NCI-H82 (cell line): ENCODE data around the gene LRPAP1.
A peak's percentile ranks its signal among the peaks of the same experiment; 100 is the strongest.

Experiments used
- DNase-seq: peaks from one replicate; lab custom pipeline; 2025; lab: John Stamatoyannopoulos, UW

The LRPAP1 gene

GRCh38 chr4:3485886-3486540 lies 46.2 kb downstream of the LRPAP1 start:
- no peak for DNase-seq

- DNase-seq = no peak
Observed at GRCh38 chr4:3485011-3485791, 47.0 kb downstream of the LRPAP1 start.

- DNase-seq = no peak
Observed at GRCh38 chr4:3484057-3484973, 47.9 kb downstream of the LRPAP1 start.

GRCh38 chr4:3483471-3483921 lies 48.7 kb downstream of the LRPAP1 start:
- peak; percentile 62 for DNase-seq

GRCh38 chr4:3482707-3483106 lies 49.5 kb downstream of the LRPAP1 start:
- DNase-seq = no peak

- no peak for DNase-seq
Observed at GRCh38 chr4:3481783-3482393, 50.3 kb downstream of the LRPAP1 start.

- no peak for DNase-seq
Observed at GRCh38 chr4:3481113-3481531, 51.1 kb downstream of the LRPAP1 start.

GRCh38 chr4:3480528-3481112 lies 51.6 kb downstream of the LRPAP1 start:
- peak; percentile 68 for DNase-seq

- DNase-seq = no peak
Observed at GRCh38 chr4:3479358-3480101, 52.7 kb downstream of the LRPAP1 start.

GRCh38 chr4:3478446-3479357 lies 53.5 kb downstream of the LRPAP1 start:
- DNase-seq = no peak

GRCh38 chr4:3477750-3478430 lies 54.3 kb downstream of the LRPAP1 start:
- DNase-seq = no peak

- DNase-seq = no peak
Observed at GRCh38 chr4:3476936-3477749, 55.1 kb downstream of the LRPAP1 start.

- DNase-seq = no peak
Observed at GRCh38 chr4:3476341-3476747, 55.9 kb downstream of the LRPAP1 start.

GRCh38 chr4:3475713-3476260 lies 56.4 kb downstream of the LRPAP1 start:
- no peak for DNase-seq

GRCh38 chr4:3475041-3475712 lies 57.0 kb downstream of the LRPAP1 start:
- DNase-seq = no peak

GRCh38 chr4:3473996-3474765 lies 58.0 kb downstream of the LRPAP1 start:
- DNase-seq = no peak
